ENCODE data around the gene KRTAP4-16. TPM values are rescaled to one million over a fixed set of nuclear protein-coding genes. Genes with fewer than 3 reads are reported as not detected.
"Not testable (repeated sequence)": the region's sequence is repeated elsewhere in the genome, so short reads cannot be mapped to it uniquely, and the experiment has no call there.

The KRTAP4-16 gene
- total and polyA plus RNA-seq, 2 donors (not counting 1 experiment from before 2014, with no cell fraction given) = not detected

DNA sequence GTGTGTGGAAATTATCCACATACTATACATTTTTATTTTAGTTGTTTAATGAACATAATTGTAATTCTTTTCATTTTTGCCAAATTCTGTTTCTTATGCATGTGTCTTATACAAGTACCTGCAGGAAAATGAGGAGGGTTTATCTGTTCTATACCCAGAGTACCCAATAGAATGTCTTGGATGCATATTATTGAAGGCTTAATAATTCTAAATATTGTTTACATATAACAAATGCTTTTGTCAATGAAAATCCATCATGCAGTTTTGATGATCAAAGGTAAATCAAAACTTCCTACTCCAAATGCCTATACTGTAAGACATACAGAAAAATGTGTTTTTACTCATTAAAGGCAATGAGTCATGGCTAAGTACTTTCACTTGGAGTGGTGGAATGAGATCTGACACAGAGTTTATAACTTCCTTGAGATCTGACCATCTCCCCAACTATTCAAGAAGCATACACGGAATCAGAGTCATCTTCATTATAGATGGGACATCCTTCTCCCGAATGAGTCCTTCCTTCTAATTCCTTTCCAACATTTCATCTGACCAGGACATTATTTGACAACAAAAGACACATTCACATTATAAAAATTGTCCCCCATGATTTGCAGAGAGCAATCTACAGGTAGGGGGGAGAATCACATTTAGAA, 2.5 kb upstream of the KRTAP4-16 start:
- H3K27ac Mint-ChIP-seq; H3K27ac ChIP-seq (ENCODE audit: low read length in 2 of 2); H3K4me3 Mint-ChIP-seq; ATAC-seq (ENCODE audit: low read depth); intact Hi-C loops (cut with micrococcal nuclease); POLR2A ChIA-PET; H4K20me1 ChIP-seq (ENCODE audit: control insufficient read depth, insufficient read depth, low read length, poor library complexity, severe bottlenecking); DNase-seq; H3K4me3 ChIP-seq (ENCODE audit: control extremely low read depth in 1 of 5, extremely low read depth in 1 of 5, insufficient read depth in 1 of 5, low read depth in 2 of 5, low read length in 4 of 5); H2AFZ ChIP-seq (ENCODE audit: insufficient read depth, low read depth, low read length, poor library complexity, severe bottlenecking); CTCF ChIA-PET; H3K4me2 ChIP-seq (replicated peaks; ENCODE audit: low read depth, low read length, poor library complexity, severe bottlenecking); H3K27me3 ChIP-seq (replicated peaks in 1 of 4; ENCODE audit: control extremely low read depth in 1 of 4, control insufficient read depth in 3 of 4, insufficient read depth in 4 of 4, low read length in 3 of 4); H3K36me3 ChIP-seq (replicated peaks in 1 of 2; ENCODE audit: control extremely low read depth in 1 of 2, control insufficient read depth in 1 of 2, extremely low read depth in 1 of 2, insufficient read depth in 2 of 2, low read length in 1 of 2); H3K9me3 Mint-ChIP-seq (ENCODE audit: insufficient read depth); H3K9ac ChIP-seq (ENCODE audit: low read length); H3K9me3 ChIP-seq (ENCODE audit: control extremely low read depth in 1 of 3, control insufficient read depth in 2 of 3, insufficient read depth in 1 of 3, low read length in 2 of 3); H3K79me2 ChIP-seq (ENCODE audit: control insufficient read depth, insufficient read depth, low read length): not testable (repeated sequence)
- H3K4me1 ChIP-seq (ENCODE audit: control insufficient read depth in 2 of 2, insufficient read depth in 2 of 2, low read length in 2 of 2) = peaks cover 18 to 26% of the 10 kb centered on the region in 2 donors
- peaks cover 20% of the 10 kb centered on the region for H3K4me1 Mint-ChIP-seq
- WGBS (ENCODE audit: insufficient coverage) = no CpG with 5 or more reads among the region's 2 CpGs
- H3K27me3 Mint-ChIP-seq = peaks cover 33% of the 10 kb centered on the region

DNA sequence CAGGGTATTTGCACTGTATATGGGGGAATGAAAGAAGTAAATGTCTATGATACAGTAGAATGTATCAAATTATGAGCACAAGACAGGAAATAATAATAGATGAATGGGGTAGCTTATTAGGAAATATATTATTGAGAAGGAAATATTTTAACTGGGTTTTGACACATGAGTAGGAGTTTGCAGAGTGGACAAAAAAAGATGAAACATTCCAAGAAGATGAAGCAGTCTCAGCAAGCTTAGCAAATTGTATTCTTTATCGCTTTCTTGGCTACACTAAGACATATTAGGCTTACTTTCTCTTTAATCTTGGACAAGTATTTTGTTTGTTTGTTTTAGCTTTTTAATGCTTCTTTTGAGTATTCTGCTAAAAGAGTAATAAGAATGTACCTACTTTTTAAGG, 1.9 kb upstream of the KRTAP4-16 start:
- Histone ChIP-seq H3K4me2 (replicated peaks; ENCODE audit: low read depth, low read length, poor library complexity, severe bottlenecking) (no peak overlapping the region), H3K27me3 (replicated peaks in 1 of 4; ENCODE audit: control extremely low read depth in 1 of 4, control insufficient read depth in 3 of 4, insufficient read depth in 4 of 4, low read length in 3 of 4) (no peaks in the 10 kb centered on the region), H4K20me1 (ENCODE audit: control insufficient read depth, insufficient read depth, low read length, poor library complexity, severe bottlenecking) (no peaks in the 10 kb centered on the region), H3K27ac (ENCODE audit: low read length in 2 of 2) (no peak overlapping the region), H3K9me3 (ENCODE audit: control extremely low read depth in 1 of 3, control insufficient read depth in 2 of 3, insufficient read depth in 1 of 3, low read length in 2 of 3) (peaks cover 0 to 4% (median 0%) of the 10 kb centered on the region in 3 donors), H2AFZ (ENCODE audit: insufficient read depth, low read depth, low read length, poor library complexity, severe bottlenecking) (no peak overlapping the region), H3K9ac (ENCODE audit: low read length) (no peak overlapping the region), H3K36me3 (replicated peaks in 1 of 2; ENCODE audit: control extremely low read depth in 1 of 2, control insufficient read depth in 1 of 2, extremely low read depth in 1 of 2, insufficient read depth in 2 of 2, low read length in 1 of 2) (no peaks in the 10 kb centered on the region), H3K4me3 (ENCODE audit: control extremely low read depth in 1 of 5, extremely low read depth in 1 of 5, insufficient read depth in 1 of 5, low read depth in 2 of 5, low read length in 4 of 5) (no peak overlapping the region), H3K79me2 (ENCODE audit: control insufficient read depth, insufficient read depth, low read length) (peaks cover 4% of the 10 kb centered on the region), H3K4me1 (ENCODE audit: control insufficient read depth in 2 of 2, insufficient read depth in 2 of 2, low read length in 2 of 2) (peaks cover 18 to 24% of the 10 kb centered on the region in 2 donors)
- no CpG with 5 or more reads among the region's 1 CpG for WGBS (ENCODE audit: insufficient coverage)
- DNase-seq = no peak
- H3K9me3 Mint-ChIP-seq (ENCODE audit: insufficient read depth) = no peaks in the 10 kb centered on the region
- peaks cover 34% of the 10 kb centered on the region for H3K27me3 Mint-ChIP-seq
- no peak overlapping the region for H3K27ac Mint-ChIP-seq
- POLR2A ChIA-PET = no interaction called here
- intact Hi-C loops (cut with micrococcal nuclease) = no loop called here
- H3K4me1 Mint-ChIP-seq = peaks cover 17% of the 10 kb centered on the region
- no peak overlapping the region for H3K4me3 Mint-ChIP-seq
- no peak for ATAC-seq (ENCODE audit: low read depth)
- CTCF ChIA-PET = no interaction called here
- TF ChIP-seq EZH2 (IDR thresholded peaks at IDR 0.05; ENCODE audit: borderline replicate concordance, insufficient read depth, low read depth, low read length, poor library complexity, severe bottlenecking) = no peak
- TF ChIP-seq, protein P1, sequence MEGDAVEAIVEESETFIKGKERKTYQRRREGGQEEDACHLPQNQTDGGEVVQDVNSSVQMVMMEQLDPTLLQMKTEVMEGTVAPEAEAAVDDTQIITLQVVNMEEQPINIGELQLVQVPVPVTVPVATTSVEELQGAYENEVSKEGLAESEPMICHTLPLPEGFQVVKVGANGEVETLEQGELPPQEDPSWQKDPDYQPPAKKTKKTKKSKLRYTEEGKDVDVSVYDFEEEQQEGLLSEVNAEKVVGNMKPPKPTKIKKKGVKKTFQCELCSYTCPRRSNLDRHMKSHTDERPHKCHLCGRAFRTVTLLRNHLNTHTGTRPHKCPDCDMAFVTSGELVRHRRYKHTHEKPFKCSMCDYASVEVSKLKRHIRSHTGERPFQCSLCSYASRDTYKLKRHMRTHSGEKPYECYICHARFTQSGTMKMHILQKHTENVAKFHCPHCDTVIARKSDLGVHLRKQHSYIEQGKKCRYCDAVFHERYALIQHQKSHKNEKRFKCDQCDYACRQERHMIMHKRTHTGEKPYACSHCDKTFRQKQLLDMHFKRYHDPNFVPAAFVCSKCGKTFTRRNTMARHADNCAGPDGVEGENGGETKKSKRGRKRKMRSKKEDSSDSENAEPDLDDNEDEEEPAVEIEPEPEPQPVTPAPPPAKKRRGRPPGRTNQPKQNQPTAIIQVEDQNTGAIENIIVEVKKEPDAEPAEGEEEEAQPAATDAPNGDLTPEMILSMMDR (IDR thresholded peaks at IDR 0.05) = no peak

DNA sequence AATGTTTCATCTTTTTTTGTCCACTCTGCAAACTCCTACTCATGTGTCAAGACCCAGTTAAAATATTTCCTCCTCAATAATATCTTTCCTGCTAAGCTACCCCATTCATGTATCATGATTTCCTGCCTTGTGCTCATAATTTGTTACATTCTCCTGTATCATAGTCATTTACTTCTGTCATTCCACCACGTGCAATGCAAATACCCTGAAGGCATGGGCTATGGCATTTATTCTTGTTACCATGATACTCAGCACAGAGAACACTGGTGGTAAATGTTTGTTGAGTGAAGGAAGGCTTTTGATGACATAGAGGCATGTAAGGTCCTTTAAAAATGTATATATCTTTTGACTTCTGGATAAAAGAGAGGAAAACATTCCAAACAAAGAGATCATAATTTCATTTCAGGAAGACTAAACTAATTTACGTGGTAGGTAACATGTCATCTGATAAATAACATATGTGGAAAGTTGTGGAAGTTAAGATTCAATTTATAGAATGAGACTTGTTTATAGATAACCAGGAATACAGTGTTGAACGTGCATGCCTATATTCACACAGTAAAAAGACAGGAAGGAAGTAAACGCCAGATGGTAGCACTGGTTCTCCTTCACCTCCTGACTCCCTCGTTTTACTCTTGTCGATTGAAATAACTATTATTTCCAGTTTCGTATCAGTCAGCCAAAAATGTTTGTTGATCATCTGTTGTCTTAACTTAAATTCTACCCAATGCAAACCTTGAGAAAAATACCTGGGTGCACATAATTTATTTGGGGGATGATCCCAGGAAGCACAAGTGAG, 2.1 kb downstream of the KRTAP4-16 start:
- H3K9ac ChIP-seq (ENCODE audit: low read length); H3K27ac Mint-ChIP-seq; H3K36me3 ChIP-seq (replicated peaks in 1 of 2; ENCODE audit: control extremely low read depth in 1 of 2, control insufficient read depth in 1 of 2, extremely low read depth in 1 of 2, insufficient read depth in 2 of 2, low read length in 1 of 2); H3K4me1 Mint-ChIP-seq; intact Hi-C loops (cut with micrococcal nuclease); H3K4me1 ChIP-seq (ENCODE audit: control insufficient read depth in 2 of 2, insufficient read depth in 2 of 2, low read length in 2 of 2); H3K9me3 ChIP-seq (ENCODE audit: control extremely low read depth in 1 of 3, control insufficient read depth in 2 of 3, insufficient read depth in 1 of 3, low read length in 2 of 3); H3K27ac ChIP-seq (ENCODE audit: low read length in 2 of 2); H4K20me1 ChIP-seq (ENCODE audit: control insufficient read depth, insufficient read depth, low read length, poor library complexity, severe bottlenecking); H3K79me2 ChIP-seq (ENCODE audit: control insufficient read depth, insufficient read depth, low read length); POLR2A ChIA-PET; H2AFZ ChIP-seq (ENCODE audit: insufficient read depth, low read depth, low read length, poor library complexity, severe bottlenecking); CTCF ChIA-PET; ATAC-seq (ENCODE audit: low read depth); H3K9me3 Mint-ChIP-seq (ENCODE audit: insufficient read depth); H3K4me3 Mint-ChIP-seq; H3K27me3 ChIP-seq (replicated peaks in 1 of 4; ENCODE audit: control extremely low read depth in 1 of 4, control insufficient read depth in 3 of 4, insufficient read depth in 4 of 4, low read length in 3 of 4): not testable (repeated sequence)
- WGBS (ENCODE audit: insufficient coverage) = no CpG with 5 or more reads among the region's 7 CpGs
- peaks cover 31% of the 10 kb centered on the region for H3K27me3 Mint-ChIP-seq
- peak overlapping the region in 1 of 5 experiments; percentile 1 for H3K4me3 ChIP-seq (ENCODE audit: control extremely low read depth in 1 of 5, extremely low read depth in 1 of 5, insufficient read depth in 1 of 5, low read depth in 2 of 5, low read length in 4 of 5)
- peak; percentile 29 for DNase-seq
- peak overlapping the region; percentile 4 for H3K4me2 ChIP-seq (replicated peaks; ENCODE audit: low read depth, low read length, poor library complexity, severe bottlenecking)

All from B cell (primary cell).